GM12873 (cell line): ENCODE measurements around the gene GBP2.

Source experiments
- CTCF ChIP-seq: IDR thresholded peaks from 2 replicates; pipeline ENCODE4 v1.5.1; 2012; ENCODE audit warnings: low read depth, mild to moderate bottlenecking, moderate library complexity, low read length, control low read depth; ENCODE audit not compliant: insufficient read depth; ENCODE audit errors: missing control alignments

GBP2 gene

DNA sequence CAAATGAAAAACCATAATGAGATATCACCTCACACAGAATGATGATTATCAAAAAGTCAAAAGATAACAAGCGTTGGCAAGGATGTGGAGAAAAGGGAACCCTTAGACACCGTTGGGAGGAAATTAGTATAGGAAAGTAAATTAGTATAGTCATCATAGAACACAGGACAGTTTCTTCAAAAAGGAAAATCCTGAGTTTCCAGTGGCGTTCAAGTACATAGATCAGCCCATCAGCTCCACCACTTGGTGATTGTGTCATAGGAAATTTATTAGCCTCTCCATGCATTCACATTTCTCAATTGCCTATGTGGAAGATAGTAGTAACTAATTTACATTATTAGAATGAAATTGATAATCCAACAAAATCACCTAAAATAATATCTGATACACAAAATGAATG, 20.8 kb upstream of the GBP2 start:
- no peak for TF ChIP-seq CTCF

GRCh38 chr1:89143484-89143883, 17.6 kb upstream of the GBP2 start:
- no peak for TF ChIP-seq CTCF

GRCh38 chr1:89142160-89142559, 16.2 kb upstream of the GBP2 start:
- no peak for TF ChIP-seq CTCF

- TF ChIP-seq CTCF = no peak
Observed at GRCh38 chr1:89133747-89134146, 7.8 kb upstream of the GBP2 start.

- no peak for TF ChIP-seq CTCF
Observed at GRCh38 chr1:89130716-89131115, 4.8 kb upstream of the GBP2 start.

DNA sequence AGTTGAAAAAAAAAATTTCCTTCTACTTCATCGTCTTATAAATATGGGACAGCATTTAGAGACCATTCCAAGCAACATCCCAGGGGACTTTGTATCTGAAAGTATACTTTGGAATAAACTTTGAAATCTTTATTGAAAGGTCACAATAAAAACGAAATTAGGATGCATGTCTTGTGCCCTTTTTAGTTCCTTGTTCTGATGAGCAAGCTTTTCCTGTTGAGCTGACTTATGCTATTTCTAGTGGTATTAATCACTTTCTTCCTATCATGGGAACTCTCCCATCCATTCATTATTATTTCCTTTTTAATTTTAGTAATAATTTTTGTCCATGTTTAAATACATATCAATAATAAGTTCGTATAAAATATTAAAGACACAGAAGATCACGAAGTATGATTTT, 4.0 kb upstream of the GBP2 start:
- no peak for TF ChIP-seq CTCF

GRCh38 chr1:89125240-89125912, 538 bp downstream of the GBP2 start:
- no peak for TF ChIP-seq CTCF
